Panc1 (cell line): ENCODE measurements around the gene FAM110A.

Source experiments
- CTCF ChIP-seq: fragments of 450-650 bp; IDR thresholded peaks from 2 replicates; pipeline ENCODE4 v1.5.1; 2017; ENCODE audit warnings: mild to moderate bottlenecking
- SIN3A ChIP-seq: IDR thresholded peaks from 2 replicates; pipeline ENCODE4 v1.6.1; 2012; ENCODE audit warnings: low read depth, mild to moderate bottlenecking, low read length, moderate library complexity, borderline replicate concordance; ENCODE audit not compliant: insufficient read depth

DNA sequence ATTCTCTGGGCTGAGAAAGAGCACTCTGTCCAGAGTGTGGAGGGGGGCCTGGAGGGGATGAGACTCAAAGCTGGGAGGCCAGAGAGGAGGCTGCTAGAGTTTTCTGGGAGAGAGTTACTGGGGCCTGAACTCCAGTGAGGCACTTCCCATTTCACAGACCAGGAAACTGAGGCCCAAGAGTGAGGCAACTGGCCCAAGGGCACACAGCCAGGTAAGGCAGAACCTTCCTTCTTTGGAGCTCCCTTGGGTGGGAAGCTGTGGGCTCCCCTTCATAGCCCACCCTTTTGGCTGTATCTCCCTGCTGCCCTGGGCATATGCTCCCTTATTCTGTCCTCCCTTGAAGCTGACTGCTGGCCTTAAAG, 48.2 kb downstream of the FAM110A start:
- TF ChIP-seq CTCF (no peak), SIN3A (no peak)
